IMR-90 (cell line): ENCODE measurements around the gene NPB. TPM values are rescaled to one million over a fixed set of nuclear protein-coding genes. Genes with fewer than 3 reads are reported as not detected.

ENCODE experiments used
- ATAC-seq: fragments of 200-7000 bp; cut with Tn5 transposase; 2 replicates; pipeline ENCODE4 v1.9.1; 2020; ENCODE audit warnings: low read depth, mild to moderate bottlenecking, moderate library complexity
- BruUV-seq: library from RNA; stranded (reverse); fragments of 400-500 nt; replicated peaks from 2 replicates; lab custom pipeline; 2021; lab: Mats Ljungman, UMichigan
- CTCF ChIA-PET: fragments of 300-600 bp; formaldehyde crosslinking; extraction: SDS; loops from one replicate; lab custom pipeline; 2021; ENCODE audit warnings: antibody characterized with exemption; lab: Yijun Ruan, JAX
- POLR2A ChIA-PET: fragments of 300-600 bp; sonication (Branson Sonifier 250); formaldehyde crosslinking; loops from one replicate; lab custom pipeline; 2022; ENCODE audit warnings: antibody characterized with exemption; ENCODE audit not compliant: unreplicated experiment; lab: Charles Lee
- DNase-seq: peaks from one replicate; pipeline ENCODE4 v3.0.0; 2013
- H2AFZ ChIP-seq: replicated peaks from 2 replicates; pipeline ENCODE3; 2013; ENCODE audit warnings: low read length, mild to moderate bottlenecking; ENCODE audit not compliant: poor library complexity
- H2AK5ac ChIP-seq: 2 replicates; pipeline ENCODE4 v1.6.1; 2013; ENCODE audit warnings: low read depth, low read length, inconsistent platforms
- H2AK9ac ChIP-seq: replicated peaks from 2 replicates; pipeline ENCODE3; 2013; ENCODE audit warnings: mild to moderate bottlenecking, low read depth, low read length, moderate library complexity; ENCODE audit not compliant: poor library complexity
- H2BK120ac ChIP-seq: 2 replicates; pipeline ENCODE4 v1.6.1; 2013; ENCODE audit warnings: low read depth, low read length, inconsistent platforms
- H2BK15ac ChIP-seq: 3 replicates; pipeline ENCODE4 v1.6.1; 2013; ENCODE audit warnings: low read depth, low read length, inconsistent platforms
- H2BK20ac ChIP-seq: 2 replicates; pipeline ENCODE4 v1.6.1; 2013; ENCODE audit warnings: low read depth, mild to moderate bottlenecking, inconsistent platforms, low read length, moderate library complexity
- H2BK5ac ChIP-seq: 2 replicates; pipeline ENCODE4 v1.6.1; 2013; ENCODE audit warnings: mild to moderate bottlenecking, low read depth, low read length, inconsistent platforms; ENCODE audit not compliant: poor library complexity, severe bottlenecking
- H3K14ac ChIP-seq: replicated peaks from 2 replicates; pipeline ENCODE4 v1.6.1; 2013; ENCODE audit warnings: low read depth, low read length, inconsistent platforms
- H3K18ac ChIP-seq: 2 replicates; pipeline ENCODE4 v1.6.1; 2013; ENCODE audit warnings: low read depth, low read length, control low read depth
- H3K23ac ChIP-seq: 2 replicates; pipeline ENCODE4 v1.6.1; 2013; ENCODE audit warnings: low read depth, low read length, inconsistent platforms
- H3K27ac ChIP-seq: 2 replicates; pipeline ENCODE4 v1.5.1; 2013; ENCODE audit warnings: mild to moderate bottlenecking, control low read depth, low read length; ENCODE audit not compliant: insufficient read depth
- H3K27me3 ChIP-seq: 2 replicates; pipeline ENCODE4 v1.6.1; 2013; ENCODE audit warnings: low read length; ENCODE audit not compliant: control insufficient read depth, insufficient read depth
- H3K36me3 ChIP-seq: 2 replicates; pipeline ENCODE4 v1.6.1; 2013; ENCODE audit warnings: low read length, mixed read lengths; ENCODE audit not compliant: control insufficient read depth, insufficient read depth
- H3K4ac ChIP-seq: 2 replicates; pipeline ENCODE4 v1.6.1; 2013; ENCODE audit warnings: low read depth, low read length, inconsistent platforms
- H3K4me1 ChIP-seq: 2 replicates; pipeline ENCODE4 v1.6.1; 2013; ENCODE audit warnings: low read length, mixed read lengths; ENCODE audit not compliant: control insufficient read depth, insufficient read depth
- H3K4me2 ChIP-seq: 2 replicates; pipeline ENCODE4 v1.6.1; 2013; ENCODE audit warnings: low read depth, mild to moderate bottlenecking, control low read depth, low read length, moderate library complexity
- H3K4me3 ChIP-seq: 2 replicates; pipeline ENCODE4 v1.5.1; 2013; ENCODE audit warnings: low read depth, mild to moderate bottlenecking, control low read depth, low read length, moderate library complexity; ENCODE audit not compliant: insufficient read depth
- H3K56ac ChIP-seq: 2 replicates; pipeline ENCODE4 v1.6.1; 2013; ENCODE audit warnings: low read length, inconsistent platforms; ENCODE audit not compliant: insufficient read depth; ENCODE audit errors: extremely low read depth
- H3K79me1 ChIP-seq, 2 experiments: 2 replicates each; pipeline ENCODE4 v1.6.1; 2013; ENCODE audit warnings: low read length in 2 of 2, inconsistent platforms in 1 of 2, low read depth in 1 of 2
- H3K9ac ChIP-seq: 2 replicates; pipeline ENCODE4 v1.6.1; 2013; ENCODE audit warnings: low read depth, low read length, control low read depth
- H3K9me1 ChIP-seq: 2 replicates; pipeline ENCODE4 v1.6.1; 2013; ENCODE audit warnings: low read length, inconsistent platforms; ENCODE audit not compliant: insufficient read depth
- H3K9me3 ChIP-seq: 2 replicates; pipeline ENCODE4 v1.6.1; 2013; ENCODE audit warnings: low read length; ENCODE audit not compliant: control insufficient read depth, insufficient read depth
- H4K20me1 ChIP-seq: 2 replicates; pipeline ENCODE4 v1.6.1; 2013; ENCODE audit warnings: low read length, inconsistent platforms; ENCODE audit not compliant: insufficient read depth
- H4K5ac ChIP-seq: 2 replicates; pipeline ENCODE4 v1.6.1; 2013; ENCODE audit warnings: mild to moderate bottlenecking, low read depth, low read length, control low read depth
- H4K8ac ChIP-seq, 2 experiments: 2 replicates each; pipeline ENCODE4 v1.6.1; 2013; ENCODE audit warnings: low read depth in 2 of 2, low read length in 2 of 2, control low read depth in 1 of 2, inconsistent platforms in 1 of 2
- H4K91ac ChIP-seq: 2 replicates; pipeline ENCODE4 v1.6.1; 2013; ENCODE audit warnings: low read depth, low read length, inconsistent platforms; ENCODE audit not compliant: insufficient read depth
- CEBPB ChIP-seq: IDR thresholded peaks from 2 replicates; pipeline ENCODE4 v1.6.1; 2012; ENCODE audit warnings: low read depth, low read length, improper control_type of control experiment
- CHD1 ChIP-seq: IDR thresholded peaks from 2 replicates; pipeline ENCODE4 v1.6.1; 2012; ENCODE audit warnings: low read depth, low read length, improper control_type of control experiment
- CTCF ChIP-seq: conservative IDR thresholded peaks from 2 replicates; pipeline ENCODE4 v1.5.1; 2012; ENCODE audit warnings: mild to moderate bottlenecking, low read depth, low read length, improper control_type of control experiment
- ELK1 ChIP-seq: fragments of 150-350 bp; IDR thresholded peaks from 2 replicates; pipeline ENCODE4 v1.6.1; 2016; ENCODE audit warnings: low read depth, mild to moderate bottlenecking, low read length, moderate library complexity, borderline replicate concordance
- FOS ChIP-seq: fragments of 150-350 bp; IDR thresholded peaks from 2 replicates; pipeline ENCODE4 v1.6.1; 2016; ENCODE audit warnings: low read depth, low read length
- MAZ ChIP-seq: IDR thresholded peaks from 2 replicates; pipeline ENCODE4 v1.6.1; 2012; ENCODE audit warnings: low read depth, mild to moderate bottlenecking, low read length, improper control_type of control experiment, moderate library complexity, borderline replicate concordance
- MXI1 ChIP-seq: IDR thresholded peaks from 2 replicates; pipeline ENCODE4 v1.6.1; 2012; ENCODE audit warnings: low read depth, mild to moderate bottlenecking, low read length, moderate library complexity, borderline replicate concordance
- RFX5 ChIP-seq: IDR thresholded peaks from 2 replicates; pipeline ENCODE4 v1.8.0; 2012; ENCODE audit warnings: low read depth, mild to moderate bottlenecking, low read length, moderate library complexity
- SMC3 ChIP-seq: fragments of 150-350 bp; IDR thresholded peaks from 2 replicates; pipeline ENCODE4 v1.6.1; 2016; ENCODE audit warnings: low read depth, mild to moderate bottlenecking, antibody characterized with exemption, low read length, moderate library complexity
- WGBS, 2 experiments: methylation state at CpG; one replicate each; pipeline versions ENCODE4 v1.1.5 to v1.1.7; 2013; ENCODE audit warnings: missing lambda C conversion rate in 2 of 2; ENCODE audit not compliant: insufficient read length in 1 of 2; ENCODE audit errors: extremely low coverage in 2 of 2; 5-methylcytosine and 5-hydroxymethylcytosine counted together
- dilution Hi-C: fragments of 300-500 bp; cut with HindIII; formaldehyde crosslinking; loops from one replicate; pipeline ENCODE4 v1.14.3; 2018; ENCODE audit warnings: low sequenced_read_pairs; ENCODE audit not compliant: unreplicated experiment
- in situ Hi-C: fragments of 300-500 bp; cut with MboI; formaldehyde crosslinking; loops from 3 replicates; pipeline ENCODE4 v1.14.3; 2019; ENCODE audit warnings: low sequenced_read_pairs, inconsistent platforms, mixed read lengths
- intact Hi-C: fragments of 100-400 bp; cut with micrococcal nuclease; formaldehyde crosslinking; loops from 2 replicates; pipeline ENCODE4 v1.10.0; 2022
- polyA plus RNA-seq, 3 experiments: library from polyadenylated mRNA; depleted of rRNA; stranded (reverse); fragments of >200 nt; gene quantifications; 2 replicates each; pipeline ENCODE4 v1.2.3, GENCODE V29; 2012; ENCODE audit warnings: low replicate concordance in 1 of 3
- total RNA-seq: library from RNA; depleted of rRNA; stranded (reverse); fragments of >200 nt; gene quantifications from 2 replicates; pipeline ENCODE4 v1.2.3, GENCODE V29; 2012
- TF ChIP-seq, protein P1 (sequence below): fragments of 150-350 bp; IDR thresholded peaks from 2 replicates; pipeline ENCODE4 v1.6.1; 2017; ENCODE audit warnings: mild to moderate bottlenecking, antibody characterized with exemption, low read length, low read depth

NPB gene
- total and polyA plus RNA-seq, 2 of the 4 experiments (the other 2 are of a cell fraction), result 0.51 TPM; not detected in 1

- intact Hi-C loops, result no loop called here
- CTCF ChIA-PET, result no interaction called here
- 80% methylated on average over 1 of the region's 5 CpGs; no CpG with 5 or more reads in 1 of the 2 experiments for WGBS, 2 experiments
- Histone ChIP-seq H3K14ac (peak overlapping the region; percentile 25; the same call in 1 of the 2 replicates), H2BK15ac (peak overlapping the region; percentile 84; the same call in 2 of the 3 replicates), H3K23ac (peak overlapping the region; percentile 63), H3K27me3 (no peaks in the 10 kb centered on the region), H3K4me3 (no peak overlapping the region), H3K4me1 (peaks cover 13% of the 10 kb centered on the region), H3K56ac (no peak overlapping the region; the same call in 1 of the 2 replicates), H2BK120ac (peak overlapping the region; percentile 77), H3K9ac (no peak overlapping the region), H2AFZ (peak overlapping the region; percentile 53), H3K4ac (peak overlapping the region; percentile 80), H3K9me1 (peaks cover 21% of the 10 kb centered on the region), H3K79me1 (peaks cover 17 to 51% of the 10 kb centered on the region in 2 experiments), H2AK9ac (peak overlapping the region; percentile 22), H3K18ac (peak overlapping the region; percentile 16), H3K27ac (peak overlapping the region; percentile 92; the same call in 1 of the 2 replicates), H3K36me3 (peaks cover 9% of the 10 kb centered on the region), H4K8ac (peak overlapping the region in 1 of 2 experiments; percentile 8; a peak in 1 of 4 replicates), H3K4me2 (no peak overlapping the region), H2AK5ac (peak overlapping the region; percentile 92), H2BK20ac (peak overlapping the region; percentile 89), H2BK5ac (peak overlapping the region; percentile 76), H3K9me3 (no peaks in the 10 kb centered on the region), H4K5ac (peak overlapping the region; percentile 15), H4K20me1 (peaks cover 5% of the 10 kb centered on the region; the same call in 1 of the 2 replicates), H4K91ac (peak overlapping the region; percentile 80)
- BruUV-seq, result no TSS peak
- no peak for ATAC-seq
- TF ChIP-seq MAZ (no peak), CEBPB (no peak), RFX5 (no peak), MXI1 (no peak), ELK1 (no peak), CTCF (no peak), FOS (no peak), CHD1 (no peak), SMC3 (no peak)
- TF ChIP-seq, protein P1, sequence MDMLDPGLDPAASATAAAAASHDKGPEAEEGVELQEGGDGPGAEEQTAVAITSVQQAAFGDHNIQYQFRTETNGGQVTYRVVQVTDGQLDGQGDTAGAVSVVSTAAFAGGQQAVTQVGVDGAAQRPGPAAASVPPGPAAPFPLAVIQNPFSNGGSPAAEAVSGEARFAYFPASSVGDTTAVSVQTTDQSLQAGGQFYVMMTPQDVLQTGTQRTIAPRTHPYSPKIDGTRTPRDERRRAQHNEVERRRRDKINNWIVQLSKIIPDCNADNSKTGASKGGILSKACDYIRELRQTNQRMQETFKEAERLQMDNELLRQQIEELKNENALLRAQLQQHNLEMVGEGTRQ, result no peak
- dilution Hi-C loops, result no loop called here
- in situ Hi-C loops, result no loop called here
- POLR2A ChIA-PET, result no interaction called here
- DNase-seq, result no peak
These were observed 24.5 kb upstream of the NPB start for GRCh38 chr17:81877569-81877968.
